PC-3 (cell line): Measurements from ENCODE around the gene CCDC154.

ENCODE experiments used
- CTCF ChIP-seq: fragments of 300-600 bp; sonication (generic); conservative IDR thresholded peaks from 2 replicates; pipeline ENCODE4 v1.5.1; 2017; ENCODE audit warnings: antibody characterized with exemption, low read depth, mild to moderate bottlenecking, low read length
- EZH2 ChIP-seq: fragments of 300-600 bp; sonication (generic); IDR thresholded peaks from one replicate; pipeline ENCODE4 v1.6.1; 2017; ENCODE audit warnings: antibody characterized with exemption, mild to moderate bottlenecking, low read length; ENCODE audit not compliant: unreplicated experiment

GRCh38 chr16:1425616-1426370, 18.6 kb downstream of the CCDC154 start:
- TF ChIP-seq CTCF (no peak), EZH2 (no peak)
